GM23338 (cell line): Measurements from ENCODE around the gene CTNND2.

ENCODE experiments used
- CTCF ChIP-seq, 2 experiments: fragments of 200-600 bp in 1 of 2; sonication (generic) in 1 of 2; conservative IDR thresholded peaks; 2 replicates each; pipeline versions ENCODE4 v1.5.1 to v1.6.1; 2016 to 2017; ENCODE audit warnings: antibody characterized with exemption in 2 of 2, low read depth in 2 of 2, mild to moderate bottlenecking in 2 of 2, moderate library complexity in 1 of 2
- ETS1 ChIP-seq: IDR thresholded peaks from 2 replicates; pipeline ENCODE4 v1.6.1; 2016; ENCODE audit warnings: antibody characterized with exemption
- EZH2 ChIP-seq: fragments of 200-600 bp; sonication (generic); IDR thresholded peaks from one replicate; pipeline ENCODE4 v1.8.0; 2017; ENCODE audit warnings: antibody characterized with exemption, mild to moderate bottlenecking, low read depth; ENCODE audit not compliant: unreplicated experiment
- EZH2phosphoT487 ChIP-seq: fragments of 200-600 bp; sonication (generic); IDR thresholded peaks from one replicate; pipeline ENCODE4 v1.8.1; 2018; ENCODE audit warnings: antibody characterized with exemption; ENCODE audit not compliant: unreplicated experiment
- JUNB ChIP-seq: IDR thresholded peaks from one replicate; pipeline ENCODE4 v1.6.1; 2016; ENCODE audit warnings: antibody characterized with exemption; ENCODE audit not compliant: unreplicated experiment
- NANOG ChIP-seq: IDR thresholded peaks from 2 replicates; pipeline ENCODE4 v1.6.1; 2016; ENCODE audit warnings: antibody characterized with exemption, borderline replicate concordance
- POLR2AphosphoS5 ChIP-seq: IDR thresholded peaks from 2 replicates; pipeline ENCODE4 v1.6.1; 2016; ENCODE audit warnings: antibody characterized with exemption, low read depth
- REST ChIP-seq: IDR thresholded peaks from one replicate; pipeline ENCODE4 v1.6.1; 2018; ENCODE audit warnings: antibody characterized with exemption; ENCODE audit not compliant: unreplicated experiment
- ZNF114 ChIP-seq: fragments of 250-450 bp; sonication (Bioruptor Pico); IDR thresholded peaks from 2 replicates; pipeline ENCODE4 v1.5.0; 2020; ENCODE audit warnings: mild to moderate bottlenecking, moderate library complexity

- no peak for TF ChIP-seq CTCF (conservative IDR thresholded peaks at IDR 0.05; ENCODE audit: low read depth in 2 of 2)
- no peak for TF ChIP-seq POLR2AphosphoS5
- no peak for TF ChIP-seq EZH2phosphoT487
- TF ChIP-seq EZH2, result no peak
- no peak for TF ChIP-seq NANOG
- no peak for TF ChIP-seq REST
- no peak for TF ChIP-seq ETS1
- TF ChIP-seq JUNB, result no peak
- no peak for TF ChIP-seq ZNF114 (CRISPR knock-in tag)
Observed at GRCh38 chr5:11497651-11498050, 406.6 kb downstream of the CTNND2 start.
